ENCODE measurements around the gene SEC14L2.

- TF ChIP-seq CTCF (tag by site-specific recombination; IDR thresholded peaks at IDR 0.05), result no peak
- TF ChIP-seq ZBTB49 (tag by site-specific recombination; IDR thresholded peaks at IDR 0.05; ENCODE audit: low read depth), result no peak
- TF ChIP-seq ZNF324 (tag by site-specific recombination; IDR thresholded peaks at IDR 0.05), result no peak
- TF ChIP-seq ZNF426 (tag by site-specific recombination; IDR thresholded peaks at IDR 0.05), result no peak
- no peak for TF ChIP-seq YY1 (tag by site-specific recombination; IDR thresholded peaks at IDR 0.05)
- TF ChIP-seq ZNF704 (tag by site-specific recombination; IDR thresholded peaks at IDR 0.05), result no peak
- no peak for TF ChIP-seq ZNF311 (tag by site-specific recombination; IDR thresholded peaks at IDR 0.05; ENCODE audit: borderline replicate concordance)
- TF ChIP-seq ZNF768 (tag by site-specific recombination; IDR thresholded peaks at IDR 0.05), result no peak
- TF ChIP-seq ZNF138 (tag by site-specific recombination; IDR thresholded peaks at IDR 0.05; ENCODE audit: borderline replicate concordance), result no peak
- TF ChIP-seq ZNF423 (tag by site-specific recombination; IDR thresholded peaks at IDR 0.05), result no peak
Measured at GRCh38 chr22:30427871-30428270, 31.1 kb downstream of the SEC14L2 start.

All from HEK293 (cell line).